Immature natural killer cell (primary cell): ENCODE data around the gene OCIAD1. TPM values are rescaled to one million over a fixed set of nuclear protein-coding genes. Genes with fewer than 3 reads are reported as not detected.
"Not testable (repeated sequence)": the region's sequence is repeated elsewhere in the genome, so short reads cannot be mapped to it uniquely, and the experiment has no call there.

Experiments
- DNase-seq, 3 donors: peaks; one replicate each; pipeline ENCODE4 v3.0.0; 2022; ENCODE audit warnings: mixed read lengths in 1 of 3
- H3K27ac Mint-ChIP-seq, 6 donors: one replicate each; pipeline ENCODE4 v1.8.0; 2020; ENCODE audit warnings: mixed read lengths in 6 of 6, mild to moderate bottlenecking in 5 of 6, inconsistent platforms in 4 of 6, moderate library complexity in 3 of 6
- H3K27me3 Mint-ChIP-seq, 3 donors: one replicate each; pipeline ENCODE4 v1.8.0; 2020 to 2021; ENCODE audit warnings: low read depth in 3 of 3, mild to moderate bottlenecking in 3 of 3, mixed read lengths in 3 of 3, moderate library complexity in 3 of 3, inconsistent platforms in 1 of 3
- H3K36me3 Mint-ChIP-seq, 3 donors: one replicate each; pipeline ENCODE4 v1.8.0; 2020; ENCODE audit warnings: mixed read lengths in 3 of 3, inconsistent platforms in 2 of 3, mild to moderate bottlenecking in 2 of 3
- H3K4me1 Mint-ChIP-seq, 2 donors: one replicate each; pipeline ENCODE4 v1.8.0; 2020; ENCODE audit warnings: inconsistent platforms in 2 of 2, mild to moderate bottlenecking in 2 of 2, mixed read lengths in 2 of 2, moderate library complexity in 1 of 2
- H3K4me3 Mint-ChIP-seq, 5 donors: one replicate each; pipeline ENCODE4 v1.8.0; 2020; ENCODE audit warnings: mild to moderate bottlenecking in 5 of 5, mixed read lengths in 5 of 5, inconsistent platforms in 3 of 5, moderate library complexity in 3 of 5
- H3K9me3 Mint-ChIP-seq, 6 donors: one replicate each; pipeline ENCODE4 v1.8.0; 2020; ENCODE audit warnings: mild to moderate bottlenecking in 6 of 6, mixed read lengths in 6 of 6, inconsistent platforms in 4 of 6, moderate library complexity in 3 of 6
- polyA plus RNA-seq, 3 donors: library from polyadenylated mRNA; unstranded; fragments of 300-500 nt; fragmentation: Illumina TruSeq; gene quantifications; one replicate each; pipeline ENCODE4 v1.2.3, GENCODE V29; 2021

The OCIAD1 gene
- polyA plus RNA-seq, 3 donors from 2014 or later = 159 to 181 (median 160) TPM

DNA sequence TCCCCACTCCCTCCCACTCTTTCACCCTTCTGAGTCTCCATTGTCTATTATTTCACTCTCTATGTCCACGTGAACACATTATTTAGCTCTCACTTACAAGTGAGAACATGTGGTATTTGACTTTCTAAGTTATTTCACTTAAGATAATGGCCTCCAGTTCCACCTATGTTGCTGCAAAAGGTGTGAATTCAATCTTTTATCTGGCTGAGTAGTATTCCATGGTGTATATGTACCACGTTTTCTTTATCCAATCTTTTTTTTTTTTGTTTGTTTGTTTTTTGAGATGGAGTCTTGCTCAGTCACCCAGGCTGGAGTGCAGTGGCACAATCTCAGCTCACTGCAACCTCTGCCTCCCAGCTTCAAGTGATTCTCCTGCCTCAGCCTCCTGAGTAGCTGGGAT, 30.7 kb upstream of the OCIAD1 start:
- not testable (repeated sequence) for H3K36me3 Mint-ChIP-seq, DNase-seq, H3K4me1 Mint-ChIP-seq, H3K9me3 Mint-ChIP-seq, H3K27me3 Mint-ChIP-seq, H3K27ac Mint-ChIP-seq, H3K4me3 Mint-ChIP-seq

GRCh38 chr4:48801016-48801715, 29.7 kb upstream of the OCIAD1 start:
- Mint-ChIP-seq H3K27ac (no peak overlapping the region), H3K4me1 (no peaks in the 10 kb centered on the region), H3K36me3 (no peaks in the 10 kb centered on the region), H3K27me3 (peaks cover 0 to 6% (median 5%) of the 10 kb centered on the region in 3 donors), H3K4me3 (no peak overlapping the region), H3K9me3 (no peaks in the 10 kb centered on the region)
- no peak for DNase-seq

GRCh38 chr4:48804584-48805301, 26.1 kb upstream of the OCIAD1 start:
- Mint-ChIP-seq H3K4me1 (no peaks in the 10 kb centered on the region), H3K27me3 (peaks cover 0 to 6% (median 2%) of the 10 kb centered on the region in 3 donors), H3K27ac (no peak overlapping the region), H3K4me3 (no peak overlapping the region), H3K9me3 (no peaks in the 10 kb centered on the region), H3K36me3 (no peaks in the 10 kb centered on the region)
- no peak for DNase-seq

- no peak overlapping the region for H3K27ac Mint-ChIP-seq
- no peak overlapping the region for H3K4me3 Mint-ChIP-seq
These were observed 18.0 kb upstream of the OCIAD1 start for GRCh38 chr4:48812866-48813265.

GRCh38 chr4:48813964-48814363, 16.9 kb upstream of the OCIAD1 start:
- Mint-ChIP-seq H3K27ac (no peak overlapping the region), H3K4me1 (peaks cover 5 to 9% of the 10 kb centered on the region in 2 donors), H3K27me3 (peaks cover 1 to 11% (median 4%) of the 10 kb centered on the region in 3 donors)

More at GRCh38 chr4:48812866-48813265, 18.0 kb upstream of the OCIAD1 start:
- no peak for DNase-seq
- Mint-ChIP-seq H3K27me3 (peaks cover 0 to 7% (median 3%) of the 10 kb centered on the region in 3 donors), H3K9me3 (peaks cover 0 to 4% (median 0%) of the 10 kb centered on the region in 6 donors), H3K36me3 (no peaks in the 10 kb centered on the region), H3K4me1 (peaks cover 5 to 9% of the 10 kb centered on the region in 2 donors)

DNA sequence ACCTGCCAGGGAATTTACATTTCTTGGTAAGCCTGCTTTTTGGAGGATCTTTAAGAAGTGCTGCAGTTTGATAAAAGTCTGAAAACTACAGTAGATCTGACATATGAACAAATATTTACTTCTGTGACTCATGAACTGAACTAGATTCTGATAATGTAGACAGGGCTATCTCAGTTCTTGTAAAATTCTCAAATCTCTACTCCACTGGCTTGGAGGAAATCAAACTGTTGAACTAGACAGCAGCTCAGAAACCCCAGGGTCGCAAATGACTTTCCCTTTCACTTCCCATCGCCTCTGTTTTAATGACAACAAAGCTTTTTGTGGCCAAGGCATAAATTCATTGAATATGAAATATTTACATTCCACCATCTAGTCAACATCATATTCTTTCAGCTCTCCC, 15.4 kb upstream of the OCIAD1 start:
- Mint-ChIP-seq H3K36me3 (peaks cover 0 to 4% (median 0%) of the 10 kb centered on the region in 3 donors), H3K27ac (peak overlapping the region in 3 of 6 donors; percentile 2 to 13 (median 2)), H3K27me3 (peaks cover 4 to 11% (median 5%) of the 10 kb centered on the region in 3 donors), H3K9me3 (peaks cover 0 to 4% (median 0%) of the 10 kb centered on the region in 6 donors), H3K4me3 (peak overlapping the region in 3 of 5 donors; percentile 4 to 41 (median 9)), H3K4me1 (peaks cover 5 to 9% of the 10 kb centered on the region in 2 donors)
- no peak for DNase-seq

More at GRCh38 chr4:48813964-48814363, 16.9 kb upstream of the OCIAD1 start:
- no peak for DNase-seq
- Mint-ChIP-seq H3K9me3 (peaks cover 0 to 4% (median 0%) of the 10 kb centered on the region in 6 donors), H3K36me3 (no peaks in the 10 kb centered on the region), H3K4me3 (no peak overlapping the region)

- peaks cover 4 to 14% (median 9%) of the 10 kb centered on the region in 3 donors for H3K27me3 Mint-ChIP-seq
- H3K4me1 Mint-ChIP-seq, DNase-seq, H3K9me3 Mint-ChIP-seq, H3K4me3 Mint-ChIP-seq, H3K27ac Mint-ChIP-seq, H3K36me3 Mint-ChIP-seq: not testable (repeated sequence)
These were observed 14.6 kb upstream of the OCIAD1 start for GRCh38 chr4:48816297-48816696.

DNA sequence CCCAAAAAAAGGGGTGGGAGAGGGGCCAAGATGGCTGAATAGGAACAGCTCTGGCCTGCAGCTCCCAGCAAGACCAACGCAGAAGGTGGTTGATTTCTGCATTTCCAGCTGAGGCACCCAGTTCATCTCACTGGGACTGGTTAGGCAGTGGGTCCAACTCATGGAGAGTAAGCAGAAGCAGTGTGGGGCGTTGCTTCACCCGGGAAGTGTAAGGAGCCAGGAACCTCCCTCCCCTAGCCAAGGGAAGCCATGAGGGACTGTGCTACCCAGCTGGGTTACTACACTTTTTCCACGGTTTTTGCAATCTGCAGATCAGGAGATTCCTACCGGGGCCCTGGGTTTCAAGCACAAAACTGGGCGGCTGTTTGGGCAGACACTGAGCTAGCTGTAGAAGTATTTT, 13.9 kb upstream of the OCIAD1 start:
- peaks cover 0 to 4% (median 0%) of the 10 kb centered on the region in 3 donors for H3K36me3 Mint-ChIP-seq
- H3K27me3 Mint-ChIP-seq = peaks cover 6 to 14% (median 9%) of the 10 kb centered on the region in 3 donors
- H3K27ac Mint-ChIP-seq = no peak overlapping the region

DNA sequence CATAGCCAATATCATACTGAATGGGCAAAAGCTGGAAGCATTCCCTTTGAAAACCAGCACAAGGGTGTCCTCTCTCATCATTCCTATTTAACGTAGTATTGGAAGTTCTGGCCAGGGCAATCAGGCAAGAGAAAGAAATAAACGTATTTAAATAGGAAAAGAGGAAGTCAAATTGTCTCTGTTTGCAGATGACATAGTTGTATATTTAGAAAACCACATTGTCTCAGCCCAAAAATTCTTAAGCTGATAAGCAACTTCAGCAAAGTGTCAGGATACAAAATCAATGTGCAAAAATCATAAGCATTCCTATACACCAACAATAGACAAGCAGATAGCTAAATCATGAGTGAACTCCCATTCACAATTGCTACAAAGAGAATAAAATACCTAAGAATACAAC, 9.5 kb upstream of the OCIAD1 start:
- not testable (repeated sequence) for H3K4me3 Mint-ChIP-seq, H3K36me3 Mint-ChIP-seq, DNase-seq, H3K4me1 Mint-ChIP-seq, H3K27ac Mint-ChIP-seq, H3K9me3 Mint-ChIP-seq
- peaks cover 4 to 10% (median 9%) of the 10 kb centered on the region in 3 donors for H3K27me3 Mint-ChIP-seq

More for the DNA sequence above, 13.9 kb upstream of the OCIAD1 start:
- no peak overlapping the region for H3K4me3 Mint-ChIP-seq
- no peak for DNase-seq
- H3K9me3 Mint-ChIP-seq = peaks cover 0 to 1% (median 0%) of the 10 kb centered on the region in 6 donors
- peaks cover 5 to 9% of the 10 kb centered on the region in 2 donors for H3K4me1 Mint-ChIP-seq

DNA sequence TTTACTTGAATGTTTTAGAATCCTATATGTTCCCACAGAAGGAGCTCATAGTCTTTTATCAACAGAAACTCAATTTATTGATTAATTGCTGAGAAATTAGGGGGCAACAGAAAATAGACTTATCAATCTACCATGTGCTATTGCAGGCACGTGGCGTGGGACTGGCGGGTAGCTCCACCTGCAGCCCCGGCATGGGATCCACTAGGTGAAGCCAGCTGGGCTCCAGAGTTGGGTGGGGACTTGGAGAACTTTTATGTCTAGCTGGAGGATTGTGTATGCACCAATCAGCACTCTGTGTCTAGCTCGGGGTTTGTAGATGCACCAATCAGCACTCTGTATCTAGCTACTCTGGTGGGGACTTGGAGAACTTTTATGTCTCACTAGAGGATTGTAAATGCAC, 3.3 kb upstream of the OCIAD1 start:
- Mint-ChIP-seq H3K9me3 (peaks cover 0 to 2% (median 0%) of the 10 kb centered on the region in 6 donors), H3K4me1 (peaks cover 25% of the 10 kb centered on the region in 2 donors), H3K27ac (no peak overlapping the region), H3K27me3 (peaks cover 10 to 21% (median 14%) of the 10 kb centered on the region in 3 donors), H3K4me3 (no peak overlapping the region), H3K36me3 (peaks cover 3 to 5% (median 4%) of the 10 kb centered on the region in 3 donors)
- DNase-seq = no peak

- Mint-ChIP-seq H3K4me1 (peaks cover 33 to 41% of the 10 kb centered on the region in 2 donors), H3K4me3 (peak overlapping the region; percentile 98 to 100 (median 99)), H3K9me3 (peaks cover 0 to 2% (median 0%) of the 10 kb centered on the region in 6 donors), H3K36me3 (peaks cover 12 to 22% (median 14%) of the 10 kb centered on the region in 3 donors), H3K27ac (peak overlapping the region; percentile 97 to 100 (median 100)), H3K27me3 (peaks cover 10 to 17% (median 14%) of the 10 kb centered on the region in 3 donors)
- DNase-seq = no peak
These were observed 693 bp downstream of the OCIAD1 start for GRCh38 chr4:48831532-48832030.

DNA sequence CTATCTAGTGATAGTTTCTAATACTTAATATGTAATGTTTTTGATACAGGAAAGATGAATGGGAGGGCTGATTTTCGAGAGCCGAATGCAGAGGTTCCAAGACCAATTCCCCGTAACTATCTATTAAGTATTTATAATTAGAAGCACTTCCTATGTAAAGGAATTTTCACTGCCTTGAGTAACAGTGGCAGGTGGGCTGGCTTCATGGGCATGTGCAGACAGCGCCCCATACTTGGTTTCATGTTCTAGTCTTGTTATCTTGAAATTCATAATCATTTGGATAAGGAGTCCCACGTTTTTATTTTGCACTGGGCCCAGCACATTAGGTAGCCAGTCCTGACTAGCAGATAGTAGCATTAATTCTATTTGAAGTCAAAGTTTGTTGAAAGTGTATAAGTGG, 1.7 kb downstream of the OCIAD1 start:
- Mint-ChIP-seq H3K36me3 (peaks cover 12 to 23% (median 14%) of the 10 kb centered on the region in 3 donors), H3K27ac (peak overlapping the region in 5 of 6 donors; percentile 17 to 99 (median 46)), H3K27me3 (peaks cover 10 to 17% (median 12%) of the 10 kb centered on the region in 3 donors), H3K4me1 (peaks cover 33 to 41% of the 10 kb centered on the region in 2 donors), H3K9me3 (no peaks in the 10 kb centered on the region), H3K4me3 (peak overlapping the region; percentile 44 to 100 (median 99))
- DNase-seq = no peak

DNA sequence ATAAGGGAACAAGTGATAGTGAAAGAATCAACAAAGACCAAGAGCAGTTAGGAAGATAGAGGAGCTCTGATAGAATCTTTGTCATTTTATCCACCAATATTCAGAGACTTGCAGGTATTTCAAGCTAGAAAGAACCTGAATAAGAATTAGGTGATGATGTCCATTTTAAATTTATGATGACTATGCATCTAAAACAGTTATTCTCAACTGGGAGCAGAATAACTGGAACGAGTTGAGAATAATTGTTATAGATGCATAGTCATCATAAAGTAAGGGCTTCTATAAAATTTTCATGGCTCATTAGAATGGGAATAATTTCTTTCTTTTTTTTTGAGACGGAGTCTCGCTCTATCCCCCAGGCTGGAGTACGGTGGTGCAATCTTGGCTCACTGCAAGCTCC, 5.8 kb downstream of the OCIAD1 start:
- DNase-seq = no peak
- Mint-ChIP-seq H3K9me3 (no peaks in the 10 kb centered on the region), H3K27ac (no peak overlapping the region), H3K4me1 (peaks cover 21 to 41% of the 10 kb centered on the region in 2 donors), H3K4me3 (no peak overlapping the region), H3K27me3 (peaks cover 0 to 2% (median 0%) of the 10 kb centered on the region in 3 donors), H3K36me3 (peaks cover 12 to 23% (median 15%) of the 10 kb centered on the region in 3 donors)
